NCI-H2196 (cell line): ENCODE data around the gene NRIP1.

Experiments used
- DNase-seq: peaks from one replicate; lab custom pipeline; 2025; ENCODE audit not compliant: unreplicated experiment; lab: John Stamatoyannopoulos, UW

NRIP1 gene

DNA sequence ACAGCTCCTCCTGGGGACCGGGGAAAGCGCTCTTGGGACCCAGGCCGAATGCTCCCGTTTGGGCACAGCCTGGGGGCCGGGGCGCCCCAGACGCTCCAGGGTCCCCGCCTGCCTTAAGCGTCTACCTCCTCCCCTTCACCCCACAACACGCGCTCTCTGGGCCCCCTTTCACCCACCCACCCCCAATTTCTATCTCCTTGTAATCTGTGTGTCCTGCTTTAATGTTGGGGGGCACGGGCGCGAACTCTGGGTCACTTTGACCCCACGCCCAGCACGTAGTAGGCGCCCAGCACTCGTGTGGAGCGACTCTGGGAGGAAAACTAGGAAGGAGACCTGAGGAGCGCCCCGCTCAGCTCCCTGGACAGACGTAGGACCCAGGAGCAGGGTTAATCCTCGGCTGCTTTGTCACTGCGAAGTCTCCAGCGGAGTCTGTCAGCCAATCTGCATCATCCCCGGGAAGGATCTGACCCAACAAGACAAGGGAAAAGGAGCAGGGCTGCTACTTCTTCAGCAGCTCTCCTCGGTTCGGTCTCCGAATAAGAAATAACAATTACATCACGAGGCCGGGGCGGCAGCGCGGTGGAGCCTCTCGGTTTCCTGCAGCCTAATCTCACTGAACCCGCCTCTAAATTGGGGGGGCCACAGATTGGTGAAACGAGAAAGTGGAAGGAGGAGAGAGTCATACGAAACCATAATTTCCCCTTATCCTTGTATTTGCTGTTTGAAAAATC, 757 bp upstream of the NRIP1 start:
- DNase-seq, result peak; percentile 66

DNA sequence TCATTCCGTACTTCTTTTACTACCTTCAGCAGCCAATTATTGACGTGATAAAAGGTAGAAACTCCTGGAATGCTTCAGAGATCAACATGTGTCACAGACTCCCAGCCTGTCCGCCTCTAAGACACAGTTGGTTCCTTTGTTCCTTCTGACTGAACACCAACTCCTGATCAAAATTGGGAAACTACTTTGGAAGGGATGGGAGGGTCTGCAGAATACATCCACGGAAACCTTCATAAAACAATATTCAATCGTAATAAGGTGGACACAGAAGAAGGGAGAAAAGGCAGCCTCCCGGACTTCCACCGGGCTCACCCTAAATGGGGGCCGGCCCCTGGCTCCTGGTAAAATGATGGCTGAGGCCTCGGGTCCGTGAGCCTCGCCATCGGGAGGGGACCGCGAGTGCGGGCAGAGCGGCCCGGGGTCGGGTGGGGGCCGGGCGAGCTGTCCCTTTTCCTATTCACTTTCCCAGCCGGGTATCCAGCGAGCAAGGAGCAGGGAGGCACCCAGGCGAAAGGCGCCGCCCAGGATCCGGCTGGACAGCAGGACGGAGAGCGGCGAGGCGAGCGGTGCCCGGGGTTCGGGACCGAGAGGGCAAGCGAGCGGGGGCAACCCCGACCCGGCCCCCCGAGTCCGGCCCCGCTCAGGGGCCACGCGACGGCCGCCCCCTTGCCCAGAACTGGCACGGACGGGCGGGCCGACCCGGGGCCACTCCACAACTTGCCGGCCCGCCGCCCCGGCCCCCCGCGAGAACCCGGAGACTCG, 805 bp downstream of the NRIP1 start:
- DNase-seq, result peak; percentile 14

DNA sequence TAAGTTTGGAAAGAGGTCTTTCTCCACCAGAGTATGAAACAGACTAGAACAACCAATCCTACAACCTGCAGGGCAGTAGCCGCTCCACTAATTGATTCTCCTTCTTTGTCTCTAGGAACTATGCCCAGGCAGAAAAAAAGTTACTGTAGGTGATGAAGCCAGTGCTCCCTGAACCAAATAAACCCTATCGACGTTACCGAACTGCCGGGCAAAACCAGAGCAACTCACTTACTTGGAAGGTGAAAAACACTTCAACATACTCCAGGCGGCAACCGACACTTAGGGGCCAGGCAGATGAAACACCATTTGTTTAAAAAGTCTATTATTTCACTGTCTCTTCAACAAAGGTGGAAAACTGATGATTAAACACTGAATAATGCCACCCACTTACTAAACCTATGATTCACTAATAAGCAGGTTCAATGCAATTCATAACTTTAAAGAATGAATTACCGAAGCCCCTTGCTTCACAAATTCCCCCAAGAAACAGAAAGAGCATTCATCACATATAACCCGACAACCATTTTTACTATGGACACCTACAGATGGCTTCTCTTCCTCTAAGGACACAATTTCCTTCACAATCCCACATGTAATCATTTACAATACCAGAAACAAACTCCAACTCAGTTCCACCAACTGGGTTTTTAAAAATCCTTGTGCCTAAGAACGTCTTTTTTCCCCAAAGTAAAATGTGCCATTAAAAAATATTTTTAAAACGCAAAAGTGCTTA, 1.6 kb downstream of the NRIP1 start:
- peak; percentile 14 for DNase-seq

DNA sequence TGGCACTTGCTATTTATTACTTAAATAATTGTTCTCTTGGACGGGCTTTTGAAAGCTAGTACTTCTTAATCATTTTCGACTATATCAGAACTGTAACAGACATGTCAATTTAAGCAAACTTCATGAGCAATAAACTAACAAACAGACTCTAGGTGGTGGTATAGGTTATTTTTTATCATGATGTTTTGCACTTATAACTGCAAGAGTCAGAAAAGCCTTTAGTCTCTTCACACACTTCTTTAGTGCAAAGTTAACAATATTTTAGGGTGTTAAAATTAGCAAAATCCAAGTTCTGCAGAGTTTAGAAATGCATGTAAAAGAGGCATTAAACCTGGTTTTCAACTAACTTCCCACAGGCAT, 2.2 kb downstream of the NRIP1 start:
- DNase-seq, result no peak

DNA sequence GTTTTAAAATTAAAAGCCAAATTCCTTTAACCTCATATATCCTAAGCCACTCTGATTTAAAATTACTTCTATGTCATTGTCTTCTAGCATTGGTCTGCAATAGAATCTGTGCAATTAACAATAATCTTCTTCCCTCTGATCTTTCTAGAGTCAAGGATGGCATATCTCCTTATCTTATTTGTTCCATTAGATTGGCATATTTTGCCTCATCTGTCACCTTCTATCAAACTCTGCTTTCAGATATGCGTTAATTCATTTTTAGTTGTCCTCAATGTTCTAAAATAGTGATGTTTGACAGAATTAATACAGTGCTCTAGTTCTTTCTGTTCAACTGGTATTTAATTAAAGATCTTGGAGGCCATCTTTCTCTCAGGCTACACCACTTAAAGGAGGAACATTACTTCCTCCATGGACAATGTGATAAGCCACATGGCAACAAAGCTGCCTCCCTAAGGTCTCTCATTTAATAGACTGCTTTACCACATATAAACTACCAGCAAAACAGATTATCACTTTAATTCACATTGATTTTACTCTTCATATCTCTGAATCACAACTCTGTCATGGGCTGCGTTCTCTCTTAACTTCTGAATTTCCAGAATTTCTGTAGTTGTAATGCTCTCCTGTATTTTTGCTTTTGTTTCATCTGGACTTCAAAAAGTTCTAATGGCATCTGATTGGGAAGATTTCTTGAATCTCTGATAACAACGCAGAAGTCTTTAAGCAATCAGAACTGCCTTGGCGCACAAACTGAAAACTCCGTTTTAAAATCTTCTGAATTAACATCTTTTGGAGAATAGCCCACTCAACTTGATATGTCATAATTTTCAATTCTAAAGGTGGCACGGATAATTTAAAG, 2.8 kb downstream of the NRIP1 start:
- no peak for DNase-seq

DNA sequence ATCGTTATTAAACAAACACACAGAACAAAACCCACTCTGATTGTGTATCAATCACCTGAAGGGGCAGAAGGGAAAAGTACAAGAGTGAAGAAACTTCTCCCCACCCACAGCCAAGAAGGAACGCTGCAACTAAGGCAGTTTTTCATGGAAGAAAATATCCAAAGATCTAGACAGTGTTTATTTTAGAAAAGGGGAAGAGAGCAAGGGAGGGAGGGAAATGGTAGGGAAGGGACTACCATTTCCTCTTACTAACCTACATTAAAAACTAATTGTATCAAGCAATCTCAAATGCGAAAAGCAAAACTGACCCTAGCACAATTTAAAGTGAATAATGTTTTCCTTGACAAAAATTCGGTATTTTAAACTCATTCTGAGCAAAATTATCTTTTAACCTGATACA, 3.5 kb downstream of the NRIP1 start:
- DNase-seq, result no peak

DNA sequence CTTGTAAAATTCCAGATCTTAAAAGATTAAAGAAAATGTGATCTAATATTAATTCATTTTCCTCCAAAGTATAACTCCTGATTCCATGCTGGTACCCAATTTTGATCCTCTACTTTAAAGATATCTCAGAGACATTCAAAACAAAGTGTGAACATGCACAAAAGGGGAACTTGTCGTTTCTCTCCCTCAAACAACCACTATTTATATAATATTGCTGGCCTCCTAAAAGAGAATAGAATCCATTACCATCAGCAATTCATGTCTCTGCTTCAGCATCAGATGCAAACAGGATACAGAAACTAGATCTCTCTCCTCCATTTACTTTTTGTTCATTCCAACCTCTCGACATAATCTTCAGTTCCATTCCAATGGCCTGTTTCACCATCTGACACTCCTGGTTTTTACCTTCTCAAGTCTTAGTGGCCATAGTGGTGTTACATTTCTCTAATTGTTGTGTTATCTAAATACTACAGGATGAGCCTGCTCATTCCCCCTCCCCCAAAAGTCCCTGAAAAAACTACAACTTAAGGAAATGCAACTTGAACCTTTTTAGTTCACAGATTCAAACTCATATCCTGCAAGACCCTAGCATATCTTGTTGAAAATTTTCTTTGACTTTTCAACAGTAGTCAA, 4.1 kb downstream of the NRIP1 start:
- DNase-seq, result no peak

DNA sequence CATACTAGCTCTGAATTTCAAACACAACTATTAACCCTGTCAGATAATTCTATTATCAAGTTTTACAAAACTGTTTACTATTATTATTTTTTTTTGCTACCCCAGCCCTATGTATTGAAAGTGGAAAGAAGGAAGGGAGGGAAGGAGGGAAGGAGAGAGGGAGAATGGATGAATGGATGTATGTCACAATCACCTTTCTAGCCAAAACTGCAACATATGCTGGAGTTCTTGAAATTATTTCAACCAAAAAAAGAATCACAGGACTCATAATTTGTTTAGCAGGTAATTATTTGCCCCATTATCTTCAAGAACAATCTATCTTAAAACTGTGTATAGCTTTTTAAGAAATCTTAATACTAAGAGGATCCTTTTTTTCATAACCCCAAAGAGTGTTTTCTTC, 5.4 kb downstream of the NRIP1 start:
- DNase-seq, result no peak

DNA sequence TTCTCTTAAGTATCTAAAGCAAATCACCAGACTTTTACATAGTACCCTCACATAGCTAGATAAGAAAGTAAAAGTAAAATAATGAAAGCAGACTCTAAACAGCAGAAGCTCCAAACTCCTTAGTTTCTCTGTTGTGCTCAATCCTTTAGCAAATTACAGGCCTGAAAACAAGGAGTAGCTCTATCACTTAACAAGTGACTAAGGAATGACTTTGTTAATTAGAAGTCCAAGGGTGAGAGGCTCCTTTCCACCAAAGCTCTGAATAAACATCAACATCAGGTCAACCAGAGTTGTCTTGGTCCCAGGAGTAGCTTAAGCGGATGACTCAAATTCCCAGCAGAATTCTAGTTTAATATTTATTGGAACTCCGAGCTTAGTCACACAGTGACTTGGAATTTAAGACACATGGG, 5.9 kb downstream of the NRIP1 start:
- DNase-seq, result no peak

DNA sequence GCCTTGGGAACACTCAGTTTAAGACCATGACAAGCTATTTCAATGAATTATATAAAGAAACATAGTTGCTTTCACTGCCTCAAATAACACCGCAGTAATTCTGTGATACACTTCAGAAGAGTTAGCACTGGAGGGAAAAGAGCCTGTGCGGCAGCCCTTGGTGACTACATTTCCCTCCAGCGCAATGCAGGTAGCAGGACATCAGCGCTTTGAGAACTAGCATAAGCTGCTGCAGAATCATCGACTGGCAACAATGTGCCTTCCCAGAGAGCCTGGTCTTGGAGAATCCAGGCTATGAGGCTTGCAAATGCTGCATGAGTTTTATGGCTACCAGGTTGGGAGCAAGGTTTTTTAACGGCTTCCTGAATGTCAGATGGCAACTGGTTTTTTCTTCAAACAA, 7.5 kb downstream of the NRIP1 start:
- DNase-seq, result no peak

DNA sequence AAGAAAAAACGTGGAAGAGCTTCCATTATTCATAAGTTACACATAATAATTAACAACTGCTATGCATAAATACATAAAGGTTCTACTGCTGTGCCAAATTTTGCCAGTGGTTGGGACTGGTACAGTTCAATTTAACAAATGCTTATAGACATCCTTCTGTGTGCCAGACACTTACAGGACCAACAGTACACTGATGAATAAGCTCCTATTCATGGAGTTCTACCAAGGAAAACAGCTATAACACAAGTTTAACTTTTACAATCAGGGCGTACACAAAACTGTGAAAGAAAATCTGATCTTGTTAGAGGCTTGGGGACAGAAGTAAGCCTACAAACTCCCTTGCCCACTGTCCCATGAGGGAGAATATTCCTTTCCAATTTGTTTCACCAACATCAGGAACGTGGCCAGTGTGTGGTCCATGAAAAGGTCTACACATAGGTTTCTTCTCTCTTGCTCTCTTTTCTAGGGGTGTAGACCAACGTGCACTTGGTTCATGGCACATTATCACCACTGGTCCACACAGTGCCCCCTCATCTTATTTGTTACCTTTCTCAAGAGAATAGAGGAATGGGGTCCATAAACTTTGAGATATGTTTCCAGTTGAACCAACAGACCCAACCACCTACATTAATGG, 10.1 kb downstream of the NRIP1 start:
- no peak for DNase-seq

DNA sequence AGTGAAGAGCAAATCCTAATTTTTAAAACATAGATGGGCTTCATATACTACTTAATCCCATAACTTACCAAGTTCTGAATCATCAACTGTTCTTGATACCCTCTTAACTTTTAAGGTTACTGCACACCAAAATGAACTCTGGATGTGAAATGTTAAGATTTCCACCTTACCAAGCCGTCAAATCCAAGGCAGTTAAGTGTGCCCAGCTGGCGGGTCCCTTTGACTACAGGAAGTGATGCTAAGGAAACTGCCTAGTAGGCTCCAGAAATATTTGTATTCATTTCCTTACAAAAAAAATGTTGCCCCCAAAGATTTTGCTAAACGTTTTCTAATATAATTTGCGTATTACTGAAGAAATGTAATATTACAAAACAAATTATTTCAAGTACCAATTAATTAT, 10.7 kb downstream of the NRIP1 start:
- DNase-seq, result no peak

DNA sequence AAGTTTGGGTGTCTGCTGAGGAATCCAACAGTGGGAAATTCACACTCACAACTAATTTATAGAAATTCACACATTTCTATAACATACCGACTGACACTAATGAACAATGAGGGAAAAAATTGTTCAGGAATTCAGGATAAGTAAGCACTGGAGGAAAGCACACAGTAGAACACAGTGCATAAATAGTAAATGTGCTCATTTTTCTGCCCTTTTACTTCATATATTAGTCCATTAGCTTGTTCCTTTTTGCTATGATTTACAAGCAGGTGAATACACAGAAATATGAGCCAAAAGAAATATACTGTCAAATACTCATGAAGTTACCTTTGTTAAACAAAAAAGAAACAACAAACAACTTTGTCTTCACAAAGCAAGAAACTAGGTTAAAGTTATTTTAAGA, 11.3 kb downstream of the NRIP1 start:
- no peak for DNase-seq

DNA sequence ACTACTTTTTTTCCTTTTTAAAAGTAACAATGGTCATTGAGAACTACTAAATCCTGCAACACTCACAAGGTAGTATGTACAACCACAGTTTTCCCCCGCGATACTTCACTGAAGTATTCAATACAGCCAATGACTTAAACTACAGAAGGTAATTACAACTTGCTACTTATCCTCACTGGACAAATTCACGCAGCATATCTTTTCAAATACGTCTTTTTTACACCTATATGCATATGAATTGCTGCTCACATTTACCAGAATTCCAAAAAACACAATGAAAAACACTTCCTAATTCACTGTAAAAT, 12.4 kb downstream of the NRIP1 start:
- no peak for DNase-seq

DNA sequence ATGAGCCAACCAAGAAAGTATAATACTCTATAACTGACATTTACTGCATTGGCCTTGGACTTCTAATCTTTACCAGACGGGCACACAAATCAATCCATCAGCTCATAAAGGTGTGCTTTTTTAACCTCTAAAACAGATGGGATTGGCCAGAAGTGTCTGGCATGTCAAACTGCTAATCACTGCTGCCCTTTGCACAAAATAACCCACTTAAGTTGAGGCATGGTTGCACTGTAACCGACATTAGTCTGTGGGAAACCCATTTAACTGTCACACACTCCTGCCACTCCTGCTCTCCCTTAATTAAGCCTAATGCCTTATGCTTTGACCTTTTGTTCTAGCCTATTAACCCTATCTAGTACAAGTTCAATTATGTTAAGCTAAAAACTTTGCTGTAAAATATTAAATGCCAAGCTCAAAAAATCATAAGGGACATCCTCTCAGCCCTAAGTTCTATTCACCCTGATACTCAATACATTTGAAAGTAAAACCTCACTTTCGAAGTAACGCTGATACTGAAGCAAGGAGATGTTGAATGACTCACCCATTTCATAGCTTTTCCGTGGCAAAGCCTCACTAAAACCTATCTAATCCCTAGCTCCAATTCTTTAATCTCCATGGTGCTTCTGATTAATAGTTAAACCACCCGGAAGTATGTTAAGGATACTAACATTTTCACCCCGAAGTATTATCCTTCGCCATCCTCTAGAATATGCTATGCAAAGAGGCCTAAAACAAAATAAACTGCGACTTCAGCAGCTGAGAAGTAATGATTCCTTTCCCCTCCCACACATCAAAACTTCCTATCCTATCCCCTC, 12.9 kb downstream of the NRIP1 start:
- no peak for DNase-seq

DNA sequence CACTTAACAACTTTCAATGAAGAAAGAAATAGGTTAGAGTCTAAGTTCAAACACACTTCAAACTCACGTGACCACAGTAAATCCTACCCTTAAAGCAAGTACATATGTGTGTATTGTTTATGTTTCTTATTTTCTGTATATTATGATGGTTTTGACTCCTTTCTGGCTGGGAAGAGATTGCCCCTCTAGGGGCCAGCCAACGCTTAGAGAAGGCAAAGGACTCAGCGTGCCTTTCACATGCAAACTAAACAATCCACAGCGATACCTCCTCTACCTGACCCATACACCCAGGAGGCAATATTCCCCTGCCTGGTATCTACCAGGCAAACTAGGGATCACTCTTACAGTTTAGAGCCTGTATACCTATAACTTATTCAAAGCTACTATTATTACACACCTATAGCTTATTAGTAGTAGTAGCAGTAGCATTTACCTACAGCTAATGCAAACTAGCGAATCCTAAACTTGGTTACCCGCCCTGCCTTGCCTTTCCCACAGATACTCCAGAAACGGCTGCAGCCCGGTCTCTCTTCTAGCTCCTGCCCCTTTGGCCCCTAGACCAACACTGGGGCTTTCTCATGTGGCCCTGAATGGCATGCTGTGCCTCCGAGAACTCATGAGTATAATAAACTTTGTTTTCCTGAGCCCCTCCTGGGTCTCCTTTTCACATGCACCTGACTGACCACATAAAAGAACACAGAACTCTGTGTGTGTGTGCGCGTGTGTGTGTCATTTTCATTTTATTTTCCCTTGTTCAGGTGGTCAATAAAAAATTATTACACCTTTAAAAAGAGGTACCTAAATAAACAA, 14.0 kb downstream of the NRIP1 start:
- no peak for DNase-seq

DNA sequence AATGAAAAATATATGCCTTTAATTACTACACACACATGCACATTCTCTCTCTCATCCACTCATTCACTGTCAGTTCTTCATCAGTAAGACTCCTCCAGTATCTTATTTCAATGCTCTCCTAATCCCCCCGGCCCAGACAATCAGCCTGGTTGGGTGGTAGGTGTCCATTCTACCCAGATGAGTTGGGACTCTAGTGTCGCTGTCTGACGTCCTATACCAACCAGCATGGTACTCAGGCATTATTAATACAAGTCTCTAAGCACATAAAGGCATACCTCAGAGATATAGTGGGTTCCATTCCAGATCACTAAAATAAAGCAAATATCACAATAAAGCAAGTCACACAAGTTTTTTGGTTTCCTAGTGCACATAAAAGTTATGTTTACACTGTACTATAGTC, 19.8 kb downstream of the NRIP1 start:
- DNase-seq, result no peak

DNA sequence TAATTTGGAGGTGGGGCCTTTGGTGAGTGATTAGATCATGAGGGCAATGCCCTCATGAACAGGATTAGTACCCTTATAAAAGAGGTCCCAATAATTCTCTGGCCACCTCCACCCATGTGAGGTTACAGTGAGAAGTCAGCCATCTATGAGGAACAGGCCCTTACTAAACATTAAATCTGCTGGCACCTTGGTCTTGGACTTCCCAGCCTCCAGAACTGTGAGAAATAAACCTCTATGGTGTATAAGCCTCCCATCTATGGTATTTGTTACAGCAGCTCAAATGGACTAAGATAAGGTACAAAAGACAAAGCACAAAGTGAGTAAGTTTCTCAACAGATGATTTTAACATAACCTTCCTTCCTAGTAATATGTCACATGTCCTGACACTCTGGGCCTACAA, 22.3 kb downstream of the NRIP1 start:
- DNase-seq, result no peak
